Activated CD4-positive, alpha-beta T cell treated with anti-CD3 and anti-CD28 coated beads, Interleukin-2, amount 10 ng/mL, durations not matched to agents 24 days and 14 days (primary cell): ENCODE results near the gene C11orf24. TPM values are rescaled to one million over a fixed set of nuclear protein-coding genes. Genes with fewer than 3 reads are reported as not detected.
A peak's percentile ranks its signal among the peaks of the same experiment; 100 is the strongest.
"Not testable (repeated sequence)": the region's sequence is repeated elsewhere in the genome, so short reads cannot be mapped to it uniquely, and the experiment has no call there.

Source experiments
- DNase-seq: peaks from one replicate; pipeline ENCODE4 v3.0.0; 2022
- H3K27ac Mint-ChIP-seq: one replicate; pipeline ENCODE4 v1.8.0; 2022; ENCODE audit warnings: mild to moderate bottlenecking, mixed read lengths
- H3K27me3 Mint-ChIP-seq: one replicate; pipeline ENCODE4 v1.8.0; 2022; ENCODE audit warnings: mixed read lengths
- H3K36me3 Mint-ChIP-seq: one replicate; pipeline ENCODE4 v1.8.0; 2022; ENCODE audit warnings: low read depth, mild to moderate bottlenecking, mixed read lengths
- H3K4me1 Mint-ChIP-seq: one replicate; pipeline ENCODE4 v1.8.0; 2021; ENCODE audit warnings: mixed read lengths
- H3K4me3 Mint-ChIP-seq: one replicate; pipeline ENCODE4 v1.8.0; 2022; ENCODE audit warnings: mild to moderate bottlenecking, moderate library complexity, mixed read lengths
- H3K9me3 Mint-ChIP-seq: one replicate; pipeline ENCODE4 v1.8.0; 2021; ENCODE audit warnings: mixed read lengths
- intact Hi-C: fragments of 100-400 bp; cut with micrococcal nuclease; formaldehyde crosslinking; loops from one replicate; pipeline ENCODE4 v1.15.1; 2023
- total RNA-seq: library from RNA; stranded (reverse); gene quantifications from 2 replicates; pipeline ENCODE4 v1.2.3, GENCODE V29; 2022

The C11orf24 gene
- total RNA-seq, 1 donor from 2014 or later = 38.0 TPM

- no peaks in the 10 kb centered on the region for H3K9me3 Mint-ChIP-seq
- intact Hi-C loops = no loop called here
- peaks cover 2% of the 10 kb centered on the region for H3K27me3 Mint-ChIP-seq
- H3K27ac Mint-ChIP-seq = no peak overlapping the region
- no peaks in the 10 kb centered on the region for H3K36me3 Mint-ChIP-seq
- DNase-seq = no peak
- no peak overlapping the region for H3K4me3 Mint-ChIP-seq
- H3K4me1 Mint-ChIP-seq = peaks cover 17% of the 10 kb centered on the region
Observed at GRCh38 chr11:68306636-68307035, 34.9 kb upstream of the C11orf24 start.

GRCh38 chr11:68303982-68304780 lies 32.4 kb upstream of the C11orf24 start:
- intact Hi-C loops = no loop called here
- Mint-ChIP-seq H3K27me3 (no peaks in the 10 kb centered on the region), H3K4me1 (peaks cover 4% of the 10 kb centered on the region), H3K36me3 (no peaks in the 10 kb centered on the region), H3K9me3 (no peaks in the 10 kb centered on the region), H3K4me3 (no peak overlapping the region), H3K27ac (no peak overlapping the region)
- no peak for DNase-seq

- H3K36me3 Mint-ChIP-seq = no peaks in the 10 kb centered on the region
- no peaks in the 10 kb centered on the region for H3K27me3 Mint-ChIP-seq
- no peak for DNase-seq
- intact Hi-C loops = no loop called here
- no peak overlapping the region for H3K4me3 Mint-ChIP-seq
- peaks cover 4% of the 10 kb centered on the region for H3K4me1 Mint-ChIP-seq
- H3K27ac Mint-ChIP-seq = no peak overlapping the region
- H3K9me3 Mint-ChIP-seq = no peaks in the 10 kb centered on the region
Observed at GRCh38 chr11:68303083-68303482, 31.3 kb upstream of the C11orf24 start.

- H3K4me1 Mint-ChIP-seq = peaks cover 7% of the 10 kb centered on the region
- H3K36me3 Mint-ChIP-seq = no peaks in the 10 kb centered on the region
- H3K27me3 Mint-ChIP-seq = no peaks in the 10 kb centered on the region
- no peaks in the 10 kb centered on the region for H3K9me3 Mint-ChIP-seq
- no peak for DNase-seq
- intact Hi-C loops = no loop called here
- no peak overlapping the region for H3K27ac Mint-ChIP-seq
- no peak overlapping the region for H3K4me3 Mint-ChIP-seq
Observed at GRCh38 chr11:68302670-68303069, 30.9 kb upstream of the C11orf24 start.

DNA sequence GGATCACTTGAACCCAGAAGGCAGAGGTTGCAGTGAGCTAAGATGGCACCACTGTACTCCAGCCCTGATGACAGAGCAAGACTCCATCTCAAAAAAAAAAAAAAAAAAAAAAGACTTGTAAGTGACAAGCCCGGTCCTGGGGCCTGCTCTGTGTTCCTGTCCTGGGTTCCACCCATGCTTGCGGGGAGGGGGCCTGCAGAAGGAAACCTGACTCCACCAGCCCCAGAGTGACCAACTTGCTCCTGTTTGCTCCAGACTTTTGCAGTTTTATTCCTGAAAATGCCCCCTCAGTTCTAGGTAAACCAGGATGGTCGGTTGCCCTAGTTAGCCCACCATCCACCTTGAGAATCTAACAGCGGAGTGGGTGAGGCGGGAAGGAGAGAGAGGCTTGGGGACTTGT lies 30.5 kb upstream of the C11orf24 start:
- no peak overlapping the region for H3K4me3 Mint-ChIP-seq
- intact Hi-C loops = no loop called here

DNA sequence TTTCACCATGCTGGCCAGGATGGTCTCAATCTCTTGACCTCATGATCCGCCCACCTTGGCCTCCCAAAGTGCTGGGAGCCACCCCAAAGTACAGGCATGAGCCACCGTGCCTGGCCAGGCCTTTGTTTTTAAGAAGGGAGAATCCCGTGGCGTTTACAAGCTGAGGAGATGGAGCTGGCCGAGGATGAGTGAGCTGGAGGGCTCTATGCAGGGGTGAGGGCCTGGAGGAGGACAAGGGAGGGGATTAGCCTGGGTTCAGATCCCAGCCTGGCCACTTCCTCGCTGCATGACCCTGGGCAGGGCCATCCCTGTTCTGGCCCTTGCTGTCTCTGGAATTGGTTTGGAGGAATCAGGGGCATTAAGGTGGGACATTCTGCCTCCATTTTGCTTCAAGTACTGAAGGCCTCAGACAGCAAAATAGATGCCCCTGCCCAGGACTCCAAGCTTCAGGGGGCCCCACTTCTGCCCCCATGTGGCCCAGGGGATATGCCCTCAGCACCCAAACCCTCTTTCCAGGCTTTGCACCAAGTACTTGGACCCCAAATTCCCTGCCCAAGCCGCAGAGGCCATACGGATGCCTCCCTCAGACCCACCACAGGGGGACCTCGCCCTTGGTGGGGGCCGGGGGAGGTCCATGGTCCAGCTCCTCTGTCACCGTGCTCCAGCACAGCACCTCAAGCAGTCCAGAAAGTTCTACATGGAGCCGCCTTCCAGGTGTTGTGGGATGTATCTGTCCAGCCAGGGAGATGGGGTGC lies 28.5 kb upstream of the C11orf24 start:
- no peak for DNase-seq
- Mint-ChIP-seq H3K36me3 (no peaks in the 10 kb centered on the region), H3K9me3 (no peaks in the 10 kb centered on the region), H3K27me3 (no peaks in the 10 kb centered on the region), H3K27ac (no peak overlapping the region), H3K4me1 (peaks cover 4% of the 10 kb centered on the region), H3K4me3 (no peak overlapping the region)
- intact Hi-C loops = no loop called here

More for the DNA sequence above, 30.5 kb upstream of the C11orf24 start:
- no peaks in the 10 kb centered on the region for H3K27me3 Mint-ChIP-seq
- DNase-seq = no peak
- no peaks in the 10 kb centered on the region for H3K36me3 Mint-ChIP-seq
- H3K27ac Mint-ChIP-seq = no peak overlapping the region
- H3K9me3 Mint-ChIP-seq = no peaks in the 10 kb centered on the region
- H3K4me1 Mint-ChIP-seq = peaks cover 8% of the 10 kb centered on the region

DNA sequence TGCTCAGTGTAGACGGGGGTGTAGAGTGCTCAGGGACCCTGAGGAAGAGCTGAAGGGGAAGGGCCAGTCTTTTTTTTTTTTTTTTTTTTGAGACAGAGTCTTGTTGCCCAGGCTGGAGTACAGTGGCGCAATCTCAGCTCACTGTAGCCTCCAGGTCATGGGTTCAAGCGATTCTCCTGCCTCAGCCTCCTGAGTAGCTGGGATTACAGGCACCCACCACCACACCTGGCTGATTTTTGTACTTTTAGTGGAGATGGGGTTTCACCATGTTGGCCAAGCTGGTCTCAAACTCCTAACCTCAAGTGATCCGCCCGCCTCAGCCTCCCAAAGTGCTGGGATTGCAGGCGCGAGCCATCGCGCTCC lies 27.7 kb upstream of the C11orf24 start:
- intact Hi-C loops = loop anchor here (5.0 kb wide), 1 partner anchor 87 kb away; the partner anchor contains the start of gene KMT5B
- H3K27ac Mint-ChIP-seq = not testable (repeated sequence)

DNA sequence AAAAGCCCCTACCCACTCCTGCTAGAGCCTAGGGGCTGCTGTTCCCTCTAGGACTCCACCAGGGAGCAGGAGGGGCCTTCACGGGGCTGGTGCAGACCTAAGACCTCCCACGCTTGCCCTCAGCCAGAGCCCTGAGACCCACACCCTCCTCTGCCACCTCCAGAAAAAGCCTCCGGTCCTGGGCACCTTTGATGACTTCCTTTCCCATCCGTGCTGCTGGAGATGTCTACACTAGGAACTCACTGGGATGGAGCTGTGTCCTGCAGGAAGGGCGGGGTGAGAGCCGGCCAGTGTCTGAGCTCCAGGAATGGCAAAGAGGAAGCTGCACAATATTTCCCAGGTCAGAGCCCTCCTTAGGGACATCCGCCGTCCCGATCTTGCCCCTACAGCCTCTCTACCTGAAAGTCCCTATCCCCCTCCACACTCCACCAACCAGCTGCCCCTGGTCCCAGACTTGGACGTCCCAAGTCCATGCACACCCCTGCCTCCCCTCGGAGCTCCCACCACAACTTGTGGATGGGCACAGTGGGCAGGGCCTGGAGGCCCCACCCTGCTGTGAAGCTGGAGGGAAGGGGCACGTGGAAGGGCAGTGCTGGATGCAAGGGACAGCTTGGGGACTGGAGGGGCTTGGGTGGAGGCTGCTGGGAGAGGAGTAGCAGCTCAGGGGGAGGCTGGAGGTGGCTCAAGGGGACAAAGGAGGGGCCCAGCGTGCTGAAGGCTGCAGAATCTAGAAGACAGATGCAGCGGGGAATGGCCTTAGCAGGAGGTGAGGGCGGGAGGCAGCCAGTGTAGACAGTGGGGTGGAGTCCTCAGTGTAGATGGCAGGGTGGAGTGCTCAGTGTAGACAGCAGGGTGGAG lies 27.1 kb upstream of the C11orf24 start:
- H3K9me3 Mint-ChIP-seq = no peaks in the 10 kb centered on the region
- no peak overlapping the region for H3K4me3 Mint-ChIP-seq
- H3K27me3 Mint-ChIP-seq = no peaks in the 10 kb centered on the region
- no peak overlapping the region for H3K27ac Mint-ChIP-seq
- DNase-seq = no peak
- peaks cover 4% of the 10 kb centered on the region for H3K4me1 Mint-ChIP-seq
- intact Hi-C loops = loop anchor here (5.0 kb wide), 1 partner anchor 87 kb away; the partner anchor contains the start of gene KMT5B
- no peaks in the 10 kb centered on the region for H3K36me3 Mint-ChIP-seq

More for the DNA sequence above, 27.7 kb upstream of the C11orf24 start:
- not testable (repeated sequence) for DNase-seq, H3K4me1 Mint-ChIP-seq, H3K9me3 Mint-ChIP-seq, H3K4me3 Mint-ChIP-seq, H3K36me3 Mint-ChIP-seq, H3K27me3 Mint-ChIP-seq

GRCh38 chr11:68297812-68298658 lies 26.3 kb upstream of the C11orf24 start:
- H3K9me3 Mint-ChIP-seq = no peaks in the 10 kb centered on the region
- peaks cover 4% of the 10 kb centered on the region for H3K4me1 Mint-ChIP-seq
- no peak overlapping the region for H3K4me3 Mint-ChIP-seq
- H3K36me3 Mint-ChIP-seq = no peaks in the 10 kb centered on the region
- peak; percentile 94 for DNase-seq
- no peak overlapping the region for H3K27ac Mint-ChIP-seq
- intact Hi-C loops = loop anchor here (1.0 to 5.0 kb wide), 3 partner anchors 26 to 86 kb away; partner anchors contain the start of gene KMT5B
- H3K27me3 Mint-ChIP-seq = peaks cover 4% of the 10 kb centered on the region

GRCh38 chr11:68297494-68297811 lies 25.7 kb upstream of the C11orf24 start:
- Mint-ChIP-seq H3K27ac (no peak overlapping the region), H3K4me3 (no peak overlapping the region), H3K27me3 (peaks cover 6% of the 10 kb centered on the region), H3K4me1 (peaks cover 4% of the 10 kb centered on the region), H3K9me3 (no peaks in the 10 kb centered on the region), H3K36me3 (no peaks in the 10 kb centered on the region)
- intact Hi-C loops = loop anchor here (1.0 to 5.0 kb wide), 3 partner anchors 25 to 85 kb away; partner anchors contain the start of gene KMT5B
- no peak for DNase-seq

DNA sequence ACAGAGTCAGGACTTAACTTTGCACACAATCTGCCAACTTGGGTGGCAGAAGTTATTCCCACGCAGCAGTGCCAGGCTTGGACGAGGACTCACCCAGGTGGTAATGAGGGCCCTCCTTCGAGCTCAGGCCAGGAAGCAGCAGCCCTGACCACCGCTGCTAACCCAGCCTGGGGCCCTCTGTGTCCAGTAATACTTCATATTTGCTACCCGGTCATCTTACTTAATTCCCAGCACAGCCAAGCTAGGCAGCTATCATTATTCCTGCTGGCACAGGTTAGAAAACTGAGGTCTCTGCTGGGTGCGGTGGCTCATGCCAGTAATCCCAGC lies 25.2 kb upstream of the C11orf24 start:
- H3K27ac Mint-ChIP-seq = no peak overlapping the region
- peaks cover 4% of the 10 kb centered on the region for H3K4me1 Mint-ChIP-seq
- peaks cover 6% of the 10 kb centered on the region for H3K27me3 Mint-ChIP-seq
- H3K4me3 Mint-ChIP-seq = no peak overlapping the region
- no peak for DNase-seq
- no peaks in the 10 kb centered on the region for H3K9me3 Mint-ChIP-seq
- no peaks in the 10 kb centered on the region for H3K36me3 Mint-ChIP-seq
- intact Hi-C loops = loop anchor here (1.0 to 5.0 kb wide), 3 partner anchors 25 to 85 kb away; partner anchors contain the start of gene KMT5B

DNA sequence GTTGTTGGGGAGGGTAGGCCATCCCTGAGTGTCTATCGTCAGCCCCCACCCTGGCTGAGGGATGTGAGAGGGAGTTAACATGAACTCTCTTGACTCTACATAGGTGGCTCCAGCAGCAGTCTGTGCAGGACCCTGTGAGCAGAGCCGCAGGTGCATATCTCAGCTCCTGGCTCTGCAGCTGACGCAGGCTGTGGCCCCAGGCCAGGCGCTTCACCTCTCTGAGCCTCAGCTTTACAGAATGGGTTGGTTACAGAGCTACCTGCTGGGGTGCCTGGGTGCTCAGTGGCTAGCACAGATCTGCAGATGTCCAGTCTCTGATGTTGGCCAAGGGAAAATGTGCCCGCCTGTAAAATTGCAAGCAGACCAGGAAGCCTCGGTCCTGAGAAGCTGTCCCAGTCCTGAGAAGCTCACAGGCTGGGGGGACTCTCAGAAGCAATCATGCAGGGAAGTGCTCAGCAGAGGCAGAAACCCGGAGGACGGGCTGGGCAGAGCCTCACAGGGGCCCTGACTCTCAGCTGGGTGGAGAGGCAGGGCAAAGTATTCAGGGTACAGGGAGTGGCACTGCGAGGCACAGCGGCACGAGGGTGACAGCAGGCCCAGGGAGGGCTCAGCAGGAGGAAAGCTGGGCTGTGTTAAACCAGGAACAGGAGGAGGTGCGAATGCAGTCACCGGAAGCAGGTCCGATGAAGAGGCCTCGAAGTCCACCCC lies 24.7 kb upstream of the C11orf24 start:
- no peak overlapping the region for H3K4me3 Mint-ChIP-seq
- peak overlapping the region; percentile 51 for H3K27ac Mint-ChIP-seq
- DNase-seq = no peak
- H3K27me3 Mint-ChIP-seq = peaks cover 6% of the 10 kb centered on the region
- peaks cover 4% of the 10 kb centered on the region for H3K4me1 Mint-ChIP-seq
- no peaks in the 10 kb centered on the region for H3K36me3 Mint-ChIP-seq
- no peaks in the 10 kb centered on the region for H3K9me3 Mint-ChIP-seq
- intact Hi-C loops = loop anchor here (1.0 to 5.0 kb wide), 3 partner anchors 24 to 84 kb away; partner anchors contain the start of gene KMT5B
